ENCODE data around the gene UCKL1. TPM values are rescaled to one million over a fixed set of nuclear protein-coding genes. Genes with fewer than 3 reads are reported as not detected.
A peak's percentile ranks its signal among the peaks of the same experiment; 100 is the strongest.

The UCKL1 gene
- total RNA-seq, 5 donors from 2014 or later (not counting 1 experiment from before 2014, with no cell fraction given), result 40.6 to 72.3 (median 67.0) TPM

DNA sequence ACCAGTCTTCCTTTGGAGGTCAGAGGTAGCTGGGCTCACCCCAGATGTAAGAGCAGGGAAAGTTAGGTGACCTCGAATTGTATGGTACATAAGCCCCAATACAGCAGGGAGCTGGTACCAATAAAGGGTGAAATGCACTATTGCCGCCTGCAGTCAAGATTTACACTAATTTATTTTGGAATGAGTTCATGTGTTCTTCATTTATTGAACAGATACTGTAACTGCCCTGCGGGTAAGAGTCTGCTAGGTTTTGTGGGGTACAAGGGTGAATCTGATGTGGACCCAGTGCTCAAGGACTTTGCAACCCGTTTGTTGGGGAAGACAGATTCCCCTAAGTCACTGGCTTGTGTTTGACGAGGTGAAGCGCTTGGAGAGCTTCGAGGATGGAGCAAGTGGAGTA, 63.8 kb downstream of the UCKL1 start:
- DNase-seq (no peak), ATAC-seq (replicated peaks in 1 of 4) (no peak)
- POLR2A ChIA-PET, result interaction anchor here in 1 of 2 donors (0.6 kb wide), 1 partner anchor 156 kb away, joined by 3 read pairs; no protein-coding TSS in a partner anchor
- Histone ChIP-seq H3K27ac (ENCODE audit: low read length) (no peak overlapping the region), H3K4me1 (ENCODE audit: control insufficient read depth in 1 of 2, extremely low read depth in 1 of 2, insufficient read depth in 2 of 2, low read length in 2 of 2) (peaks cover 4 to 21% of the 10 kb centered on the region in 2 experiments), H3K27me3 (replicated peaks in 1 of 2; ENCODE audit: control insufficient read depth in 2 of 2, extremely low read depth in 1 of 2, insufficient read depth in 2 of 2, low read length in 1 of 2) (no peaks in the 10 kb centered on the region), H3K9me3 (no peaks in the 10 kb centered on the region), H3K4me3 (ENCODE audit: control insufficient read depth in 1 of 2, extremely low read depth in 1 of 2, low read length in 1 of 2) (no peak overlapping the region), H3K36me3 (ENCODE audit: control insufficient read depth in 2 of 2, extremely low read depth in 1 of 2, insufficient read depth in 1 of 2, low read length in 1 of 2) (peaks cover 16 to 38% of the 10 kb centered on the region in 2 donors)
- CTCF ChIA-PET, result no interaction called here
- H3K36me3 Mint-ChIP-seq, result peaks cover 20% of the 10 kb centered on the region
- 92% methylated on average over 5 of the region's 7 CpGs for WGBS (ENCODE audit: insufficient coverage)
- H3K27ac Mint-ChIP-seq, result peak overlapping the region; percentile 15 to 41
- peaks cover 23 to 24% (median 23%) of the 10 kb centered on the region in 3 donors for H3K4me1 Mint-ChIP-seq
- H3K9me3 Mint-ChIP-seq, result no peaks in the 10 kb centered on the region
- H3K27me3 Mint-ChIP-seq, result no peaks in the 10 kb centered on the region
- H3K4me3 Mint-ChIP-seq, result no peak overlapping the region

- DNase-seq (no peak), ATAC-seq (replicated peaks in 1 of 4) (no peak)
- WGBS (ENCODE audit: insufficient coverage), result 92% methylated on average over 18 of the region's 29 CpGs
- H3K27me3 Mint-ChIP-seq, result no peaks in the 10 kb centered on the region
- H3K4me3 Mint-ChIP-seq, result no peak overlapping the region
- no peak overlapping the region for H3K4me3 ChIP-seq (ENCODE audit: control insufficient read depth in 1 of 2, extremely low read depth in 1 of 2, low read length in 1 of 2)
- H3K36me3 Mint-ChIP-seq, result peaks cover 19% of the 10 kb centered on the region
- H3K27ac ChIP-seq (ENCODE audit: low read length), result no peak overlapping the region
- H3K9me3 Mint-ChIP-seq, result no peaks in the 10 kb centered on the region
- H3K36me3 ChIP-seq (ENCODE audit: control insufficient read depth in 2 of 2, extremely low read depth in 1 of 2, insufficient read depth in 1 of 2, low read length in 1 of 2), result peaks cover 16 to 44% of the 10 kb centered on the region in 2 donors
- no peaks in the 10 kb centered on the region for H3K27me3 ChIP-seq (replicated peaks in 1 of 2; ENCODE audit: control insufficient read depth in 2 of 2, extremely low read depth in 1 of 2, insufficient read depth in 2 of 2, low read length in 1 of 2)
- no peaks in the 10 kb centered on the region for H3K9me3 ChIP-seq
- CTCF ChIA-PET, result no interaction called here
- peaks cover 13 to 14% (median 14%) of the 10 kb centered on the region in 3 donors for H3K4me1 Mint-ChIP-seq
- peak overlapping the region in 1 of 2 donors; percentile 52 for H3K27ac Mint-ChIP-seq
- POLR2A ChIA-PET, result no interaction called here
- peaks cover 0 to 10% of the 10 kb centered on the region in 2 experiments for H3K4me1 ChIP-seq (ENCODE audit: control insufficient read depth in 1 of 2, extremely low read depth in 1 of 2, insufficient read depth in 2 of 2, low read length in 2 of 2)
Observed at GRCh38 chr20:63891061-63892002, 64.9 kb downstream of the UCKL1 start.

DNA sequence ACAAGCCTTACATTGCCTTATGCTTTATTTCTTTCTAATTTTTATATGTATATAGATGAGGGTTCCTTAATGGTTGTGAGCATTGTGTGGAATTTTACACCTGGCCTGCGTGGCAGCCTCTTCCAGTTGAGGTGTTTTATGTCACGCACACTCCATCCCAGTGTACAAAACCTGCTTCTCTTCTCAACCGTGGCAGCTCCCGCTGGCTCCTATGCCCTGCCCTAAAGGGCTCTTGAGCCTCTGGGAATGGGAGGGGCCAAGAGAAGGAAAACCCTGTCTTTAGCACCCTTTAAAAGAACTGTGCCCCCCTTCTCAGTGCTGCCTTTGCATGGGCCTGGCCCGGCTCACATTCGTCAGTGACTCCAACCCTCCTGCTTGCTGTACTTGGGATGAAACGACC, 65.6 kb downstream of the UCKL1 start:
- DNase-seq (no peak), ATAC-seq (replicated peaks in 1 of 4) (no peak)
- Mint-ChIP-seq H3K36me3 (peaks cover 19% of the 10 kb centered on the region), H3K27ac (no peak overlapping the region), H3K27me3 (no peaks in the 10 kb centered on the region), H3K4me3 (no peak overlapping the region), H3K4me1 (peaks cover 7 to 8% (median 7%) of the 10 kb centered on the region in 3 donors), H3K9me3 (no peaks in the 10 kb centered on the region)
- H3K9me3 ChIP-seq, result no peaks in the 10 kb centered on the region
- peaks cover 16 to 44% of the 10 kb centered on the region in 2 donors for H3K36me3 ChIP-seq (ENCODE audit: control insufficient read depth in 2 of 2, extremely low read depth in 1 of 2, insufficient read depth in 1 of 2, low read length in 1 of 2)
- no peaks in the 10 kb centered on the region for H3K27me3 ChIP-seq (replicated peaks in 1 of 2; ENCODE audit: control insufficient read depth in 2 of 2, extremely low read depth in 1 of 2, insufficient read depth in 2 of 2, low read length in 1 of 2)
- ChIA-PET POLR2A (no interaction called here), CTCF (no interaction called here)
- no peak overlapping the region for H3K4me3 ChIP-seq (ENCODE audit: control insufficient read depth in 1 of 2, extremely low read depth in 1 of 2, low read length in 1 of 2)
- WGBS (ENCODE audit: insufficient coverage), result 93% methylated on average over 2 of the region's 7 CpGs
- H3K4me1 ChIP-seq (ENCODE audit: control insufficient read depth in 1 of 2, extremely low read depth in 1 of 2, insufficient read depth in 2 of 2, low read length in 2 of 2), result peaks cover 0 to 8% of the 10 kb centered on the region in 2 experiments
- H3K27ac ChIP-seq (ENCODE audit: low read length), result no peak overlapping the region

GRCh38 chr20:63890201-63890576, 66.0 kb downstream of the UCKL1 start:
- CTCF ChIA-PET, result no interaction called here
- H3K4me3 Mint-ChIP-seq, result no peak overlapping the region
- peaks cover 19% of the 10 kb centered on the region for H3K36me3 Mint-ChIP-seq
- peaks cover 0 to 8% of the 10 kb centered on the region in 2 experiments for H3K4me1 ChIP-seq (ENCODE audit: control insufficient read depth in 1 of 2, extremely low read depth in 1 of 2, insufficient read depth in 2 of 2, low read length in 2 of 2)
- DNase-seq (no peak), ATAC-seq (replicated peaks in 1 of 4) (no peak)
- H3K36me3 ChIP-seq (ENCODE audit: control insufficient read depth in 2 of 2, extremely low read depth in 1 of 2, insufficient read depth in 1 of 2, low read length in 1 of 2), result peaks cover 16 to 47% of the 10 kb centered on the region in 2 donors
- POLR2A ChIA-PET, result no interaction called here
- H3K27ac ChIP-seq (ENCODE audit: low read length), result no peak overlapping the region
- H3K27ac Mint-ChIP-seq, result no peak overlapping the region
- 100% methylated on average over 4 of the region's 7 CpGs for WGBS (ENCODE audit: insufficient coverage)
- H3K27me3 Mint-ChIP-seq, result no peaks in the 10 kb centered on the region
- no peaks in the 10 kb centered on the region for H3K9me3 Mint-ChIP-seq
- no peak overlapping the region for H3K4me3 ChIP-seq (ENCODE audit: control insufficient read depth in 1 of 2, extremely low read depth in 1 of 2, low read length in 1 of 2)
- peaks cover 7 to 8% (median 7%) of the 10 kb centered on the region in 3 donors for H3K4me1 Mint-ChIP-seq
- no peaks in the 10 kb centered on the region for H3K9me3 ChIP-seq
- no peaks in the 10 kb centered on the region for H3K27me3 ChIP-seq (replicated peaks in 1 of 2; ENCODE audit: control insufficient read depth in 2 of 2, extremely low read depth in 1 of 2, insufficient read depth in 2 of 2, low read length in 1 of 2)

Other genes starting within 250 kb of the UCKL1 start
- 100 to 1,000 TPM in 2 of 5 donors, 10 to 100 TPM in 3; 58.5 to 102 (median 99.5) TPM for gene ARFRP1, start 248.4 kb downstream of the UCKL1 start, total RNA-seq
- 10 to 100 TPM; 42.7 to 71.0 (median 59.0) TPM for gene ZGPAT, start 248.4 kb downstream of the UCKL1 start, total RNA-seq
- 100 to 1,000 TPM; 144 to 248 (median 172) TPM for gene LIME1, start 219.8 kb downstream of the UCKL1 start, total RNA-seq
- gene SLC2A4RG, start 216.6 kb downstream of the UCKL1 start, total RNA-seq, result 100 to 1,000 TPM; 110 to 173 (median 135) TPM
- gene ZBTB46, start 125.2 kb downstream of the UCKL1 start, total RNA-seq, result under 1 TPM; 0.20 to 0.95 (median 0.30) TPM
- gene ABHD16B, start 94.9 kb downstream of the UCKL1 start, total RNA-seq, result not detected
- gene TPD52L2, start 91.1 kb downstream of the UCKL1 start, total RNA-seq, result 10 to 100 TPM; 27.8 to 44.1 (median 39.3) TPM
- 10 to 100 TPM; 35.4 to 63.7 (median 54.9) TPM for gene DNAJC5, start 61.3 kb downstream of the UCKL1 start, total RNA-seq
- 10 to 100 TPM; 22.7 to 26.3 (median 25.1) TPM for gene ZNF512B, start 13.5 kb upstream of the UCKL1 start, total RNA-seq
- gene SAMD10, start 23.2 kb upstream of the UCKL1 start, total RNA-seq, result 10 to 100 TPM; 16.1 to 30.8 (median 17.7) TPM
- 100 to 1,000 TPM in 1 of 5 donors, 10 to 100 TPM in 4; 59.8 to 106 (median 83.5) TPM for gene PRPF6, start 24.7 kb upstream of the UCKL1 start, total RNA-seq
- gene C20orf204, start 79.8 kb upstream of the UCKL1 start, total RNA-seq, result 10 to 100 TPM in 2 of 5 donors, 1 to 10 TPM in 3; 4.5 to 20.8 (median 9.5) TPM
- gene SOX18, start 93.2 kb upstream of the UCKL1 start, total RNA-seq, result under 1 TPM in 3 of 5 donors, not detected in 2; 0.35 to 0.56 (median 0.44) TPM
- gene TCEA2, start 106.8 kb upstream of the UCKL1 start, total RNA-seq, result 10 to 100 TPM; 25.8 to 49.7 (median 40.1) TPM
- 10 to 100 TPM; 39.2 to 61.7 (median 57.3) TPM for gene RGS19, start 123.1 kb upstream of the UCKL1 start, total RNA-seq
- 1 to 10 TPM; 1.1 to 1.9 (median 1.5) TPM for gene OPRL1, start 123.7 kb upstream of the UCKL1 start, total RNA-seq
- gene LKAAEAR1, start 128.0 kb upstream of the UCKL1 start, total RNA-seq, result under 1 TPM in 3 of 5 donors, not detected in 2; 0.30 to 0.86 (median 0.35) TPM
- not detected for gene NPBWR2, start 151.1 kb upstream of the UCKL1 start, total RNA-seq
- gene MYT1, start 208.0 kb upstream of the UCKL1 start, total RNA-seq, result under 1 TPM in 1 of 5 donors, not detected in 4; 0.06 TPM